Esophagus squamous epithelium (tissue), 4 donors: ENCODE data around the gene PTPRN2.

Experiments
- POLR2A ChIP-seq, 4 donors: fragments of 450-650 bp; IDR thresholded peaks; one replicate each; pipeline ENCODE4 v1.6.1; 2017; ENCODE audit warnings: antibody characterized with exemption in 4 of 4, mild to moderate bottlenecking in 4 of 4, moderate library complexity in 3 of 4
- TF ChIP-seq, protein P1 (sequence below), 6 experiments: fragments of 450-650 bp in 4 of 6; fragments of 200-600 bp in 2 of 6; sonication (generic) in 2 of 6; IDR thresholded peaks; one replicate each; pipeline ENCODE4 v1.5.1; 2016 to 2019; ENCODE audit warnings: antibody characterized with exemption in 6 of 6, mild to moderate bottlenecking in 4 of 6, moderate library complexity in 4 of 6

GRCh38 chr7:157910446-157910845 lies 677.2 kb downstream of the PTPRN2 start:
- TF ChIP-seq, protein P1, sequence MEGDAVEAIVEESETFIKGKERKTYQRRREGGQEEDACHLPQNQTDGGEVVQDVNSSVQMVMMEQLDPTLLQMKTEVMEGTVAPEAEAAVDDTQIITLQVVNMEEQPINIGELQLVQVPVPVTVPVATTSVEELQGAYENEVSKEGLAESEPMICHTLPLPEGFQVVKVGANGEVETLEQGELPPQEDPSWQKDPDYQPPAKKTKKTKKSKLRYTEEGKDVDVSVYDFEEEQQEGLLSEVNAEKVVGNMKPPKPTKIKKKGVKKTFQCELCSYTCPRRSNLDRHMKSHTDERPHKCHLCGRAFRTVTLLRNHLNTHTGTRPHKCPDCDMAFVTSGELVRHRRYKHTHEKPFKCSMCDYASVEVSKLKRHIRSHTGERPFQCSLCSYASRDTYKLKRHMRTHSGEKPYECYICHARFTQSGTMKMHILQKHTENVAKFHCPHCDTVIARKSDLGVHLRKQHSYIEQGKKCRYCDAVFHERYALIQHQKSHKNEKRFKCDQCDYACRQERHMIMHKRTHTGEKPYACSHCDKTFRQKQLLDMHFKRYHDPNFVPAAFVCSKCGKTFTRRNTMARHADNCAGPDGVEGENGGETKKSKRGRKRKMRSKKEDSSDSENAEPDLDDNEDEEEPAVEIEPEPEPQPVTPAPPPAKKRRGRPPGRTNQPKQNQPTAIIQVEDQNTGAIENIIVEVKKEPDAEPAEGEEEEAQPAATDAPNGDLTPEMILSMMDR (IDR thresholded peaks at IDR 0.05): no peak
- TF ChIP-seq POLR2A (IDR thresholded peaks at IDR 0.05): no peak
